Measurements from ENCODE around the gene CLEC16A.

DNA sequence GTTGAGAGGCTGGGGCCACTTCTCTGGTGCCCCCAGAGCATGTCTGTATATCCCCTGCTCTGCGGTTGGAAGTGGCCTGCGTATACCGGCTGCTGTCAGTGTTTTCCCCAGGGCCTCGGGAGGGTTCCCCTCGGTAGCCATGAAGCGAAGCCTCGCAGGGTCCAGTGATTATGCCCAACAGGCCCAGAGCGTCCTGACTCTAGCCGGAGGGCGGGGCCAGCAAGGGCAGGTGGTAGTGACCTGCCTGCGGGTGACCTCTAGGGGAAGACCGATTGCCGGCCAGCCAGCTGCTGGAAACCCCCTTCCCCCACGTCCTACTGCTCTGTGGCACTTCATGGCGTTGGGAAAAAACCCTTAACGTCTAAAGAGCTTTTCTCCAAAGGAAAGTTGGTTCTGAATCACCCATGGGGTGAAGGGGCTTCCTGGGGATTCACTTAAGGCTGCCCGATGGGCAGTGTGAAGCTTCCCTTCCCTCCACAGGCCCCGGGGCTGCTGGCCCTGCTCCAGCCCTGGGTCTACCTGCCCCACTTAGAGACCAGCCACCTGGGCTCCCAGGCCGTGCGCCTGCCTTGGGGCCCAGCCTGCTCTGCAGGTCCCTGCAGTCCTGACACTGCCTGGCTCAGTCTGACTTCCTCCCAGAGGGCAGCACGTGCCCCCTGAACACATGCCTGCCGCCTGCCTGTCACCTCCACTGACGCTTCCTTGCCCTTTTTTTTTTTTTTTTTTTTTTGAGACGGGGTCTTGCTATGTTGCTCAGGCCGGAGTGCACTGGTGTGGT, 238.9 kb downstream of the CLEC16A start:
- TF ChIP-seq CREB1 (CRISPR knock-in tag; IDR thresholded peaks at IDR 0.05; ENCODE audit: low read depth): no peak
- no peak for TF ChIP-seq ZNF331 (CRISPR knock-in tag; IDR thresholded peaks at IDR 0.05; ENCODE audit: low read depth)

All from GM23338 (cell line).